Fibroblast of skin of left biceps (primary cell): ENCODE measurements around the gene CCDC88A.
"Not testable (repeated sequence)": the region's sequence is repeated elsewhere in the genome, so short reads cannot be mapped to it uniquely, and the experiment has no call there.

ENCODE experiments used
- DNase-seq, 2 experiments: peaks; one replicate each; pipeline ENCODE4 v3.0.0-alpha.2; 2013; ENCODE audit warnings: low read depth in 2 of 2

The CCDC88A gene

DNA sequence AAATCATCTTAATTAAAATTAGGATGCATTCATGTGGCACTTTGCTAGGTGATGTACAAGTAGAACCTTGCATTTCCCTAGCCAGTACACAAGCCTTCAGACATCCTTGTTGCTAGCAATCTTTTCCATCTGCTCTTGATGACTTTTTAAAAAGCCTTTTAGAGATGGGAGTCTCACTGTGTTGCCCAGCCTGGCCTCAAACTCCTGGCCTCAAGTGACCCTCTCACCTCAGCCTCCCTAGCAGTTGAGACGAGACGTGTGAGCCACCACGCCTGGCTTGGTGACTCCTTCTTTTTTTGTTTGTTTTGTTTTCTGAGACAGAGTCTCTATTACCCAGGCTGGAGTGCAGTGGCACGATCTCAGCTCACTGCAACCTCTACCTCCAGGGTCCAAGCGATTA, 1.7 kb upstream of the CCDC88A start:
- DNase-seq: no peak

DNA sequence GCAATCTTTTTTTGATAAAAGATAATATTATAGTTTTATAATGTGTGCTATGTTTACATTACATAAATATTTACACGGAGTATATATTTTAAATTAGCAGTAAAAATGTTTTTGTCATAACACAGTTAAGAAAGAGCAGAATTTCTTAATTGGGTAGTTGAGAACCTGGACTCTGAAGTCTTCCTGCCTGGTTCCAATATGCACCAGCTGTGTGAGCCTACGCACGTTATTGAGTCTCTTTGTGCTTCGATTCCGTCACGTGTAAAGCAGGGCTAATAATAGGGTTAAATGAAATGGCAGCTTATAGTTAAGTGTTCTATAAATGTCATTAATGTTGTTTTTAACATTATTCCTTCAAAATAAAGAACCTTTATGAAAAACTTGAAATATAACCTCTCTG, 1.2 kb upstream of the CCDC88A start:
- no peak for DNase-seq

DNA sequence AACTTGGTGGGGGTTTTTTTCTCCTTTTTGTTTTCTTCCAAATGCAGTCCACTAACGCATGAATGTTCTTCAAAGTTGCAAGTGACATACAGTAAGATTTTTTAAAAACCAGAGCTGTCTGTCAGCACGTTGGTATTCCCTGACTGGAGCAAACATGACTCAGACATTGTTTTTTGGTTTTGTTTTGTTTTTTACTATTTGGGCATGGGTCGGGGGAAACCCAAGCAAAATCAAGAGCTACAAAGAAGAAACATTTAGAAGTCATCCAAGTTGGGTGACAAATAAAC, 726 bp upstream of the CCDC88A start:
- DNase-seq: no peak

DNA sequence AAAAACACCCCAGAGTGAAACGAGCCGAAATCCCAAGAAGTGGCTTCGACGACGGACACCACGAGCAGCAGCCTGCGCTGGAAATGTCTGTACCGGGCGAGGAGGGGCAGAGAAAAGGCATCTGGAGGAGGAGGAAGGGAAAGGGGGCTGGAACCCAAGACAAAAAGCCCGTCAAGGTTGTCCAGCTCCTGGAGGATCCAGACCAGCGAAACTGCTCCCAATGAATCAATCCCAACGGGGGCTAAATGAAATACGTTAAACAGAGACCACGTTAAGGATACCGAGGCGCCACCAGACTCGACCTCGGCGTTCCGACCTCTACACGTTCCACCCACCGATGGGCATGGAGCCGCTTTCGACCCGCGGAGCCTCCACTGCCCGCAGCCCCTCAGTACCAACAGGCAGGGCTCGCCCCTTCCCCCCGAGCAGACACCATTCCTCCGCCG, 400 bp downstream of the CCDC88A start:
- no peak for DNase-seq

DNA sequence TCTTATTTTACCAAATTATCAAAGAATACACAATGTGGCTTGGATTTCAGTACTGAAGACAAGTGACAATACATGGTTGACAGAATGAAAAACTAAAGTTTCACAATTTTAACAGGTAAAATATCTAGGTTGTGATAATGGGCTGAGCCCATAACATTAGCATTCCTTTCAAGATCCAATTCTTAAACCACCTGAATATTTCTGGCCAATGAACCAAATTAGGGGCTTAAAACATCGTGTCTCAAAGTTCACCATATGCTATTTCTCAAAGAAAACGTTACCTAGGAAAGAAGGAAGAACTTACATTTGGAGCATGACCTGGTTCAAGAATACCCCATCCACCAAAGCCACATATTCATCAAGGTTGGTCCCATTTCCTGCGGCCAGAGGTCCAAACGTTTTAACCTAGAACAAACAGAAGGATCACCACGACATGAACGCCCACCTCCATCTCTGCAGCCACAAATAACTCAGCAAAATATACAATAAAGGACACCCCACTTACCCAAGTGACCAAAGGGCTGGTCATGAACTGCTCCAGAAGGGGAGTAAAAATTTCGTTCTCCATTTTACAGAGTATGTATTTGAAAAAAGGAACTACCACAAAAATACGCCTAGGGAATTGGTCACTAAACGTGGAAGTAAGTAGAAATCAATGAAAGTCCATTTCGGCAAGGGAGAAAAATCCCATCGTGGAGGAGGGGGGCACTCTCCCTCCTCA, 984 bp downstream of the CCDC88A start:
- no peak for DNase-seq

DNA sequence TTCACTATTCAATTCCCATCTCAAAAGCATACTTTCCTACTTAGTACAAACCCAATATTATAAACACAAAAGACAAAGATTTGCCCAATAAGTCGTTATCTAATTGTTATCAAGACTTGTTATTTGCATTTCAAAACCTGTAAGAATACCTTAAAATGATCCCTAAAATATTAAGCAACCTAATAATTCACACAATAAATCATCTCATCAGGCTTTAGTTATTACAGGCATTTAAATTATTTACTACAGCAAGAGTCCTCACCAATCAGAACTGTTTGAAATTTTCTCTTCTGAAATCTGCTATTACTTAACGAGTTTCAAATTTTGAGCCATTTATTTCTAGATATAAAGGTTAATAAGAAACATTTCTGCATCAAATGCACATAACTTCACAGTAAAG, 1.6 kb downstream of the CCDC88A start:
- no peak for DNase-seq

DNA sequence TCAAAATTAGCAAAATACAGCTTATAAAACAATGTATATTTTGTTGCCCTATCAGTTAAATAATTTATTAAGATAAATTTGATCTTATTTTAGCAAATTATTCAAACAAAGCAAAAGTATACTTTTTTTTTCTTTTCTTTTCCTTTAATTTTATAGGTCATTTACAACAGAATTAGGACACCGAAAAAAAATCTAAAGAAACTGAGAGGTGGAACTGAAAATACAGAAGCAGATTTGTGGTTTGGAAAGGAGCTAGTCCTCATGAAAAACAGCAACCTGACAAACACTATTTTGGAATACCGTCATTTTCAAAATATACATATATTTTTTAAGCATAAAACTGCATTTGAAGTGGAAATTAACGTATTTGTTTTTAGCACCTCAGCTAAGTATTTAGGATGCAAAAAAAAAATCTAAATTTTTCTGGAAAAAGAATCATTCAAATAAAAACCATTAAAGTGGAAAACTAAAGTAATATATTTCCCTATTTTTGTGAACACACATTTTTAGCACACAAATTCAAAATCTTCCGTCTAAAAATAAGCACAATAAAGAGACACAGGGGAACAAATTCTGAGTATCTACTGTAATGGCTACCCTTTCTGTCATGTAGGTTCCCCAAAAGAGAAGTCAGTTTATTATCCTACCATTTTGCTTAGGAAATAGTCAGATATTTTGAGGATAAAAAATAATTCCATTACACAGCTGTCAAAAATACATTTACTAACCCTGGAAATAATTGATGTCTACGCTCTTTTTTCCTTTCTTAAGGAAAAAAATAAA, 2.7 kb downstream of the CCDC88A start:
- DNase-seq: no peak

DNA sequence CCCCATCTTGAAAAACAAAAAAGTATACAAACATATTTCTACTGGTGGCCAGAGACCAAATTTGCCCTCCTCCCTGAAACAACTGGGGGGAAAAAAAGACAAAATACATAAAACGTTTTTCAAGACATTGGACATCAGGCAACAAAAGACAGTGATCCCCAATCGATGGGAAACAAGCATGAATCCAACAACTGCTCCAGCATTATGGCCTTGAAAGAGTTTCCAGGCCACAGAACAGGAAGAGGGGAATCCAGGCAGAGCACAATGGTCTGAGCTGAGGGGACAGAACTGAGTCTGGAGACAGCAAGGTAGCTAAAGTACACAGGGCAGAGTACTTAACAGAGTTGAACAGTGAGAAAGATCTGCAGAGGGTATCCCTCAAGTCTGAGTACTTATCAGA, 4.4 kb downstream of the CCDC88A start:
- no peak for DNase-seq

DNA sequence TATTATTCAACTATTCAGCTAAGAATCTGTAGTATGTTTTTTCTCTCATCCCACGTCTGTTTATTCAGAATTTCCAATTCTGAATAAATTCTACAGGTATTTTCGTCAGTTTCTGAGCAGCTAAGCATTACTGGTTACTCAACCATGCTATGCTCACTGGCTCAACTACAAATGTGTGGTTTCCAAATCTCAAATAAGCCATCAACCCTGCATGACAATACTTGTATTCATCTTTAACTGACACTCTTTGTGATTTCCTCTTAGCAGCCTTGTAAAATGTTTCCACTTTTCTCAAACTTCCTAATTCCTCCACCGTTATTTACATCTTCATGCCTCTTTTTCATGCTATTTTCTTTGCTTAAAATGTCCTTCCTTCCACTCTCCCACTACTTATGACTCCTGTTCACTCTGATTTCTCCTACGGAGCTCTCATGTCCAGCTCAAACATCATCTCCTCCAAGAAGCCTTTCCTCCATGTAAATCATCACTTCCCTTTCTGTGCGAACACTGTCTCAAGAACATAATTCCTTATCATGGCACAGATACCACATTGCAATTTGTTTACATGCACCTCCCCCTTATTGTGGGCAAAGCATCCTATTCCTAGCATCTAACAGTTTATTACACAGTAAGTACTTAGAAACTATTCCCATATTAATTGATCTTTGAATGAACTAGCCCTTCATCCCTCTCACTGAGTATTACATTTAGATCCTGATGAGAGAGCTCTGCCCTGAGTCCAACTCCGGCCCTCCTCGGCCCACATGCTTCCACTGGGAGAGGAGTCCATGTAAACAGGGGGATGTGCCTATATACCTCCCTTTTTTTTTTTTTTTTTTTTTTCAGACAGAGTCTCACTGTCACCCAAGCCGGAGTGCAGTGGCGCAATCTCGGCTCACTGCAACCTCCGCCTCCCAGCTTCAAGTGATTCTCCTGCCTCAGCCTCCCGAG, 10.5 kb downstream of the CCDC88A start:
- no peak for DNase-seq

DNA sequence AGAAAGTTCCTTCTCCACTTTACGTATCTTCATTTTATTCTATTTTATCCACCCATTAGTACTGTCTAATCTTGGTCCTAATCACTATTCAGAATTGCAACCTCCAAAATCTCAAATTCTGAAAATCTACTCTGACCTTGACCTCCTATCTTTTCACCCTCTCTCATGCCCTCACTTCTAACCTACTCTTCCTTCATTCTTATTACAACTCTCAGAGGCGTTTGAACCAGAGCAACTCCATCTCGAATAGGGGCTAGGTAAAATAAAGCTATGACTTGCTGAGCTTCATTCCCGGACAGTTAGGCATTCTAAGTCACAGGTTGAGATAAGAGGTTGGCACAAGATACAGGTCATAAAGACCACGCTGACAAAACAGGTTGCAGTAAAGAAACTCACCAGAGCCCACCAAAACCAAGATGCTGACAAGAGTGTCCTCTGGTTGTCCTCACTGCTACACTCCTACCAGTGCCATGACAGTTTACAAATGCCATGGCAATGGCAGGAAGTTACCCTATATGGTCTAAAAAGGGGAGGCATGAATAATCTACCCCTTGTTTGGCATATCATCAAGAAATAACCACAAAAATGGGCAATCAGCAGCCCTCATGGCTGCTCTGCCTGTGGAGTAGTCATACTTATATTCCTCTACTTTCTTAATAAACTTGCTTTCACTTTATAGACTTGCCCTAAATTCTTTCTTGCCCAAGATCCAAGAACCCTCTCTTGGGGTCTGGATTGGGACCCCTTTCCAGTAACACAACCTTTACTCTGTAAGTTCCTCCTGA, 11.4 kb downstream of the CCDC88A start:
- no peak for DNase-seq

DNA sequence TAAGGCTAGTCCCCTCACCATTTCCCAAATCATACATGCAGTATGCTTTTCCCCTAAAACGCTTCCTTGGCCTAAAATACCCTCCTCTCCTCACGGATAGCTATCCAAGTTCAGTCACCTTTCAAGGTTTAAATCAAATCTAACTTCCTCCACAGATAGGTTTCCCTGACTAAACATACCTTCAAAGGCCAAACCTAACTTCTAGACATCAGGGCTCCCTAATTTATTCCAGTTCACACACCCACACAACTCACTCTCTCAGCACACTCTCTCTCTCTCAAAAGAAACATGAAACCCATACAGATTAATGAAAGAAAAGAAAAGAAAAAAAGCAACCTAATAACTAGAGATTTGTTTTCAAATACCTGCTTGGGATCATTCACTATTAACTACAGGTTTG, 14.5 kb downstream of the CCDC88A start:
- no peak for DNase-seq

DNA sequence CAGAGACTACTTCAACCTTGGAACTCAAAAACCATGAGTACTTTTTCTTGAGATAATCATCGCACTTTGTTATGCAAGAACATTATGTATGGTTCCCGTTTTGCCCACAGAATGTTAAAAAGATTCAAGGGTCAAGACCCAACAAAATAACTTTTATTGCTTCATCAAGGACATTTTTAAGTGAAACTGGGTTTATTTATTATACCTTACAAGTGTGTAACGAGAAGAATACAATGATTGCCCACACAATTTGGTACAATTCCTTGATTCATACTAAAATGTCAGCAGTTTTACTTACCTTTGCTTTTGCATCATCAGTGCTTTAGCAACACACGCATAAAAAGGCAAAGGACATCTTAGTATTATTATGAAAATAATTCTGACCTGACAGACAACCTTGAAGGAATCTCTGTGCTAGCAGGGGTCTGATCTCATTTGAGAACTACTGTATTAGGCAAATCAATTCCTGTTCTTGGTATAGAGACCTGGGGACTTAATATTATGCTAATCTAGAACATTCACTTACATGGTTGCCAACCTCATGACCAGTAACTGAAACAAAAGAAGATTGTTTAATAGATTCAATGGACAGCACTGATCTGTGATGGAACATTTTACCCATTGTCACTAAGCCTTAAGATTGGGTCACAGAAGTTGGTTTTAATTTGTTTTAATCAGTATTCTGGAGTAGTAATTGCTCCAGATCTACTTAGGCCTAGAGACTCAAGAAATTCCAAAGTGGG, 16.2 kb downstream of the CCDC88A start:
- no peak for DNase-seq

DNA sequence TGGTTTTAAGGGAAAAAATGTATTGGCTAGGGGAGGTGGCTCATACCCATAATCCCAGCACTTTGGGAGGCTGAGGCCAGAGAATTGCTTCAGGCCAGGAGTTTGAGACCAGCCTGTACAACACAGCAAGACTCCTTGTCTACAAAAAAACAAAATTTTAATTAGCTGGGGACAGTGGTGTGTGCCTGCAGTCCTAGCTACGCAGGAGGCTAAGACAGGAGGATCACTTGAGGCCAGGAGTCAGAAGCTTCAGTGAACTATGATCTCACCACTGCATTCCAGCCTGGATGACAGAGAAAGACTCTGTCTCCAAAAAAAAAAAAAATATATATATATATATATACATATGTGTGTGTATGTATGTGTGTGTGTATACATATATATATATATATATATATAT, 18.5 kb downstream of the CCDC88A start:
- DNase-seq: no peak

DNA sequence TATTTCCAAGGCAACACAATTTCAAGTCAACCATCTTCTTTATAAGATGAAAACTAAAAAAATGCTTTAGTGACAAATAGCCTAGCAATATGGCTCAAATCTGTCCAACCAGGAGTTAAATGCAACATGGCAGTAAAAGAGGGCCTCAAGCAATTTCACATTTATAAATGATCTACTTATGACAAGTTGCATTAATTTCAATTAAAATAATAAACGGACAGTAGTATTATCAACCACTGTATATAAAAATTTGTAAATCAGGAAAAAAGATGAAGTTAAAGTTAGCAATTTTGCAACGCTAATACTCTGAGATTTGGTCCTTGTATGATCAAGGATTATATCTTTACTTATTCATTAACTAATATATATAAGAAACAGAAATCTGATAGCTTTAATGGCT, 19.3 kb downstream of the CCDC88A start:
- DNase-seq: no peak

DNA sequence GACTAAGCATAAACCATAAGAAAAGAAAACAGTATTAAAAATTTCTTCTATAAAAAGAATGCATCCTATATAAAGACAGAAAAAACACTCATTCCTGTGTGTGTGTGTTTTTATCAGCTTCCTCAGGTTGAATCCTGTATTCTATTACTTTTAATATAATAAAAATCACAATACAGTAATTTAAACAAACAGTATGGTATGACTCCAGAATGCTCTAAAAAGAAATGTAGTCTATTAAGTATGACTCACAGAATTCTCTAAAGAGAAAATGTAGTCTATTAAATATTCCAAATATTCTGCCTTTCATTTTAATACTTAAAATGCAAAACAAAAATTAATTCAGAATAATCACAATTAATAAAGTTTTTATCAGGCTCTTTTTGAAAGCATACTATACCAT, 19.8 kb downstream of the CCDC88A start:
- DNase-seq: no peak

DNA sequence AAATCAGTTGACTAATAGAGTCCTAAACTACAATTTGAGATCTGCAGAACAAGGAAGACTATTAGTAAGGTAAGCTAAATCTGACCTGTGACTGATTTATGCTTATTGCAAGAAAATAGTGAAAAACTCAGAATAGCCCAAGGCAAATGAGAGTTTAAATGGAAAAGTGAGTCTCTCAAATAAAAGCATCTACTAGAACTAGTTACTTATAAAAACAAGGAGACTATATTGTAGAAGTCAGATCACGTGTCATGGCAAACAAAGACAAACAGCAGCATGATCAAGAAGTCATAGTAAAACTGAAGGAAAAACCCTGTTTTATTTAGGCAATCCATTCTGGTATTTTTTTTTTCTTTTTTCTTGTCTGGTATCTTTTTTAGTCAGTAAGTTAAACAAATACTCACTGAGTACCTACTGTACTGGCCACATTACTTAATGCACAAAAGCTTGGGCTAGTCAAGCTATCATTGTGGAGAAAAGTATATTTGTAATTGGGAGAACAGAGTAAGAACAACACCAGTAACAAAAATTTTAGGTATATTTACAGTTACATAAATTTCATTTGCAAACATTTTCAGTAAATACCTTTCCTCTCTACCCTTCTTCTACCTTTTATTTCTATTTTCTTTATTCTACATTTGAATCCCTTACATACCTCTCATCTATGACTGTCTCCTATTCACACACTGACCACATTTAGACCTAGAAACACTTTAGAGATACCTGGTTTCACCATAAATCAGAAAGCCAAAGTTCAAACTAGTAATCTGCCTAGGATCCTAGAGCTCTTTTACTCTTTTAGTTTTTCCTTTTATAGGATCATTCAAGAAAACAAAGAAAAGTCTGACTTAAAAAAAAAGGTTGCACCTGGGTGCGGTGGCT, 23.7 kb downstream of the CCDC88A start:
- no peak for DNase-seq

DNA sequence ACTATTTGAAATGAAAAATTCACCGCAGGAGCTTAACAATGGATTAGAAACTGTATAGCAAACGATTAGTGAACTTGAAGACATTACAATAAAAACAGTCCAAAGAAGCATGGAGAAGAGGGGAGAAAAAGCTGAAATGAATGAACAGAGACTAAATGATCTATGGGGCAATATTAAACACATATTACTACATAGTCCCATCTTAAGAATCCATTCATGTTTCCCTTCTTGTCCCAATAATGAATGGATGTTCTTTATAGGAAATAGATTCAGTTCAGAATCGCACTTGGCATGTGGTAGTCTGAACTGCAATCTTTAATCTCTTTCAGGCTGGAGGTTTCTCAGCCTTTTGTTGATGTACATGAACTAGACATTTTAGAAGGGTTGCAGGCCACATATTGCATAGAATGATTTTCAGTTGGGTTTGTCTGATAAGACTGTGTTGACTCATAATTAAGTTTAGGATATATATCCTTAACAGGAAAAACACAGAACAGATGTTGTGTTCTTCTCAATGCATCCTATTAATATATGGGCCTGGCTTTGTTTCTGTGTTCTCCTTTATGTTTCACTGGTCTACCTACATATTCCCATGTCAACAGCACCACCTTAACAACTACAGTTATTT, 27.9 kb downstream of the CCDC88A start:
- no peak for DNase-seq

DNA sequence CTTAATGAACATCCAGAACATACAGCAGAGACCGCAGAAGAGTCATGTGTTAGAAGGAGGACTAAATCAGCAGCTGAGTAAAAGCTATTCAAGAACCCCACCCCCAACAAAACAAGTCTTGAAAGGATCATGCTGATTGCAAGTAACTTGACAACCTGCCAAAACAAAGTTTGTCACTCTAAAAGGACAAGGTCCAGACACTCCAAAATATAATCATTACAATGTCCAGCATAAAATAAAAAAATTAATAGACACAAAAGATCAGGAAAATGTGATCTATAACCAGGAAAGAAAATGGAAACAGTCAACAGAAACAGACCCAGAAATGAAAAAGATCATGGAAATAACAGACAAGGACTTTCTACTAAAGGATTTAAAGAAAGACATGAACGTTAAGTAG, 28.5 kb downstream of the CCDC88A start:
- no peak for DNase-seq

DNA sequence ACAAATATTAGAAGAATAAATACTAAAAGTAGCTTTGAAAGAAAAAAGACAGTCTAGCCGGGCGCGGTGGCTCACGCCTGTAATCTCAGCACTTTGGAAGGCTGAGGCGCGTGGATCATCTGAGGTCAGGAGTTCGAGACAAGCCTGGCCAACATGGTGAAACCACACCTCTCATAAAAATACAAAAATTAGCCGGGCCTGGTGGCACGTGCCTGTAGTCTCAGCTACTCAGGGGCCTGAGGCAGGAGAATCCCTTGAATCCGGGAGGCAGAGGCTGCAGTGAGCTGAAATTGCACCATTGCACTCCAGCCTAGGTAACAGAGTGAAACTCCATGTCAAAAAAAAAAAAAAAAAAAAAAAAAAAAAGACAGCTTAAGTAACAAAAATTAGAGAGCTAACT, 34.1 kb downstream of the CCDC88A start:
- not testable (repeated sequence) for DNase-seq

DNA sequence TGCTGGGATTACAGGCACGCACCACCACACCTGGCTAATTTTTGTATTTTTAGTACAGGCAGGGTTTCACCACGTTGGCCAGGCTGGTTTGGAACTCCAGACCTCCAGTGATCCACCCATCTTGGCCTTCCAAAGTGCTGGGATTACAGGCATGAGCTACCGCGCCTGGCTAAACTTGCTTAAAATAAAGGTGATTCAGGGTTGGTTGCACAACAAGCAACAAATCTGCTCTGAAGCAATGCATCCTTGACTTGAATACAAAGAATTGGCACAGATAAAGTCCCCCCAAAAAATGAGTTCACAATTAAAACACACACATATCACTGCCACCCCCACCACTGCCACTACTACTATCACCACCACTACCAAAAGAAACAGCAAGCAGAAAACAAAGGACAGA, 34.9 kb downstream of the CCDC88A start:
- no peak for DNase-seq
